GM18505 (cell line): Measurements from ENCODE around the gene AANAT.
A peak's percentile ranks its signal among the peaks of the same experiment; 100 is the strongest.

Experiments
- ATAC-seq: cut with Tn5 transposase; IDR thresholded peaks from one replicate; pipeline ENCODE4 v1.9.1; 2021; ENCODE audit not compliant: unreplicated experiment
- POLR2A ChIP-seq: IDR thresholded peaks from 4 replicates; pipeline ENCODE4 v1.6.1; 2011; ENCODE audit warnings: borderline replicate concordance; ENCODE audit not compliant: insufficient read depth, insufficient read length; ENCODE audit errors: extremely low read depth

The AANAT gene

GRCh38 chr17:76492123-76492988, 25.0 kb downstream of the AANAT start:
- peak; percentile 38 for ATAC-seq
- TF ChIP-seq POLR2A: peak; percentile 50

- TF ChIP-seq POLR2A: peak; percentile 41
- peak; percentile 43 for ATAC-seq
These were observed 25.6 kb downstream of the AANAT start for GRCh38 chr17:76492989-76493501.

- ATAC-seq: no peak
- no peak for TF ChIP-seq POLR2A
These were observed 26.2 kb downstream of the AANAT start for GRCh38 chr17:76493505-76494167.

- ATAC-seq: no peak
- TF ChIP-seq POLR2A: no peak
These were observed 28.4 kb downstream of the AANAT start for GRCh38 chr17:76495663-76496400.

- no peak for ATAC-seq
- no peak for TF ChIP-seq POLR2A
These were observed 29.1 kb downstream of the AANAT start for GRCh38 chr17:76496464-76496863.

- TF ChIP-seq POLR2A: no peak
- ATAC-seq: no peak
These were observed 30.2 kb downstream of the AANAT start for GRCh38 chr17:76497699-76497978.

GRCh38 chr17:76497979-76498875, 30.8 kb downstream of the AANAT start:
- no peak for ATAC-seq

GRCh38 chr17:76498876-76499251, 31.5 kb downstream of the AANAT start:
- TF ChIP-seq POLR2A: peak; percentile 25
- no peak for ATAC-seq

More at GRCh38 chr17:76497979-76498875, 30.8 kb downstream of the AANAT start:
- TF ChIP-seq POLR2A: peak; percentile 42

- no peak for ATAC-seq
- peak; percentile 32 for TF ChIP-seq POLR2A
These were observed 31.9 kb downstream of the AANAT start for GRCh38 chr17:76499267-76499667.

- no peak for TF ChIP-seq POLR2A
- ATAC-seq: no peak
These were observed 32.8 kb downstream of the AANAT start for GRCh38 chr17:76500074-76500746.

GRCh38 chr17:76500747-76501017, 33.3 kb downstream of the AANAT start:
- no peak for TF ChIP-seq POLR2A
- peak; percentile 7 for ATAC-seq
